Keratinocyte (primary cell): ENCODE measurements around the gene ZBED3.

ENCODE experiments used
- EZH2 ChIP-seq: IDR thresholded peaks from one replicate; pipeline ENCODE4 v1.6.1; 2012; ENCODE audit warnings: inconsistent platforms, mild to moderate bottlenecking, low read length, moderate library complexity
- TF ChIP-seq, protein P1 (sequence below), 3 experiments: IDR thresholded peaks in 1 of 3; conservative IDR thresholded peaks in 1 of 3; optimal IDR thresholded peaks in 1 of 3; 2 replicates in 2 of 3; 3 replicates in 1 of 3; pipeline versions ENCODE3 to v1.5.1; 2011; ENCODE audit warnings: low read length in 3 of 3, mild to moderate bottlenecking in 3 of 3, moderate library complexity in 2 of 3, control low read depth in 1 of 3, inconsistent platforms in 1 of 3; ENCODE audit not compliant: insufficient read depth in 2 of 3; ENCODE audit errors: extremely low read depth in 1 of 3

- no peak for TF ChIP-seq EZH2
- TF ChIP-seq, protein P1, sequence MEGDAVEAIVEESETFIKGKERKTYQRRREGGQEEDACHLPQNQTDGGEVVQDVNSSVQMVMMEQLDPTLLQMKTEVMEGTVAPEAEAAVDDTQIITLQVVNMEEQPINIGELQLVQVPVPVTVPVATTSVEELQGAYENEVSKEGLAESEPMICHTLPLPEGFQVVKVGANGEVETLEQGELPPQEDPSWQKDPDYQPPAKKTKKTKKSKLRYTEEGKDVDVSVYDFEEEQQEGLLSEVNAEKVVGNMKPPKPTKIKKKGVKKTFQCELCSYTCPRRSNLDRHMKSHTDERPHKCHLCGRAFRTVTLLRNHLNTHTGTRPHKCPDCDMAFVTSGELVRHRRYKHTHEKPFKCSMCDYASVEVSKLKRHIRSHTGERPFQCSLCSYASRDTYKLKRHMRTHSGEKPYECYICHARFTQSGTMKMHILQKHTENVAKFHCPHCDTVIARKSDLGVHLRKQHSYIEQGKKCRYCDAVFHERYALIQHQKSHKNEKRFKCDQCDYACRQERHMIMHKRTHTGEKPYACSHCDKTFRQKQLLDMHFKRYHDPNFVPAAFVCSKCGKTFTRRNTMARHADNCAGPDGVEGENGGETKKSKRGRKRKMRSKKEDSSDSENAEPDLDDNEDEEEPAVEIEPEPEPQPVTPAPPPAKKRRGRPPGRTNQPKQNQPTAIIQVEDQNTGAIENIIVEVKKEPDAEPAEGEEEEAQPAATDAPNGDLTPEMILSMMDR (optimal IDR thresholded peaks at IDR 0.05 in 1 of 3, IDR thresholded peaks at IDR 0.05 in 1 of 3, conservative IDR thresholded peaks at IDR 0.05 in 1 of 3; ENCODE audit: extremely low read depth in 1 of 3, insufficient read depth in 2 of 3, low read length in 3 of 3): no peak
Measured at GRCh38 chr5:77101298-77101697, 14.2 kb upstream of the ZBED3 start.
